Raji (cell line): ENCODE results near the gene RSPH9.
A peak's percentile ranks its signal among the peaks of the same experiment; 100 is the strongest.

Experiments used
- POLR2A ChIP-seq: IDR thresholded peaks from 2 replicates; pipeline ENCODE4 v1.6.1; 2011; ENCODE audit warnings: low read depth, low read length, control low read depth; ENCODE audit not compliant: insufficient read depth

RSPH9 gene

DNA sequence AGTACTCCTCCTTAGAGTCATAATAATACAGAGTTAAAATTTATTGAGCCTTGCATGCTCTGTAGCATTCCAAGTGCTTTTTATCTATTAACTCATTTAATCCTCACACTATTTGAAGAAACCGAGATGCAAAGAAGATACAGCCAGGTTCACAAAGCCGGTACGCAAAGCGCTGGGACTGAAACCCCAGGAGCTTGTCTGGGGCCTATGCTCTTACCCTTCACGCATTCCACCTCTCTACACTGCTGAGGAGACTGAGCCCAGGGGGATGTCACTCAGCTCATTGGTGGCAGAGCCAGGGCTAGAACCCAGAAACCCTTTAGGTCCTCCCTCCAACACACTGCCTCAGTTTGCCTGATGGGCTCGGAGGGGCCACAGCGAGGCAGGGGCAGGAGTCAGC, 62.4 kb downstream of the RSPH9 start:
- TF ChIP-seq POLR2A: no peak

DNA sequence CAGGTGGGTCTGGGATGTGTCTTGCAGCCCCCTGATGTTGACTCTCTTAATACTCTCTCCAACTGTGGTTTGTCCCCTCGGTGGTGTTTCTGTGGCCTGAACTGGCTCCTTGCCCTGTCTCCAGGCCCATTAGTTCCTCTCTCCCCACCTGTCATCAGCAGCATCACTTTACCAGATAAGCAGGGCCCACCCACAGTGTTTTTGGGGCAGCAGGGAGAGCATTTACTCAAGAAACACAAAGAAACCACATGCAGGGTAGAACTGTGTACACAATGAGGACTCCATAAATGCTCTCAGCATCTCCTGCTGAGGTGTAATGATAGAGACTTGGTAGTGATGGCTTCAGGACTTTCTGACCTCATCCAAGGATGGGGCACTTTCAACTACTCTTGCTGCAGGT, 62.9 kb downstream of the RSPH9 start:
- TF ChIP-seq POLR2A: no peak

GRCh38 chr6:43708860-43709653, 64.2 kb downstream of the RSPH9 start:
- no peak for TF ChIP-seq POLR2A

GRCh38 chr6:43709654-43710303, 64.9 kb downstream of the RSPH9 start:
- TF ChIP-seq POLR2A: no peak

DNA sequence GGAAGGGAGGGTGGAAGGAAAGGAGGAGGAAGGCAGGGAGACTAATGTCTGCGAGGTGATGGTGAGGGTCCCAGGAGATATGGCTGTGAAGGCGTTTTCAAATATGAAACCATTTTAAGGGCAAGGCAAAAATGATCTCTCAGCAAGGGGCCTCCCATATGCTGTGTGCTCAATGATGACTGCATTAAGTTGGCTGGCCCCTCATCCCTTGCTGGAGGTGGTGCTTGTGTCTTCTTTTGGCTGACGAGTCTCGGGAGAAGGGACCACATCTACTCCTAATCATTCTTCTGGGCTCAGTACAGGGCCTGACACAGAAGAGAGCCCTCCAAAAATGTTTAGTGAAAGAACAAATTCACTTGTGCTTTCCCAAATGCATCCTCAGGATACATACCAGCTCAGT, 65.7 kb downstream of the RSPH9 start:
- TF ChIP-seq POLR2A: no peak

GRCh38 chr6:43712579-43712978, 67.7 kb downstream of the RSPH9 start:
- TF ChIP-seq POLR2A: no peak

DNA sequence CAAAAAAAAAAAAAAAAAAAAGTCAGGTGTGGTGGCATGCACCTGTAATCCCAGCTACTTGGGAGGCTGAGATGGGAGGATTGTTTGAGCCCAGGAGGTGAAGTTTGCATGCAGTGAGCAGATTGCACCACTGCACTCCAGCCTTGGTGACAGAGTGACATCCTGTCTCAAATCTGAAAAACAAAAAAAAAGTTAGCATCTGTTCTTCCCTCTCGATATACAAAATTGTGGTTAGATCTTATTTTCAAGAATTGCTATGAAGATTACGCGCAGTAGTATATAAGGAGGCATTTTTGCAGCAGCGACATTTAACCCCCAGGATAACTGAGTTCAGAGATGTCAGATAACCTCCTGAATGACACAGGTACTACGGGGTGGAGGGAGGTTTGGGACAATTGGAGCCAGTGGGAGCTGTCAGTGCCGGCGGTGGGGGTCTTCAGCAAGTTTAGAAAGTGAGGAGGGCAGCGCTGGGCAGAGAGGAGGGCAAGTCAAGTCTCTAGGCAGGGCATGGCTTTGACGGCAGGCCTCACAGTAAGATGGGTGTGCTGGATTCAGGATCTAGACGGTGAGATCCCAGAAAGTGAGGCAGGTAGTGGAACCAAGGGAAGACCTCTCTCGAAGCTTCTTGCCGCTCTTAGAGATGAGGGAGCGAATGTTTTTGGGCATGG, 68.9 kb downstream of the RSPH9 start:
- TF ChIP-seq POLR2A: no peak

GRCh38 chr6:43714311-43715055, 69.6 kb downstream of the RSPH9 start:
- TF ChIP-seq POLR2A: 0 out of 2 replicates have a peak, but pooled peaks have one; percentile 14

- no peak for TF ChIP-seq POLR2A
Measured at GRCh38 chr6:43715056-43715788, 70.4 kb downstream of the RSPH9 start.

DNA sequence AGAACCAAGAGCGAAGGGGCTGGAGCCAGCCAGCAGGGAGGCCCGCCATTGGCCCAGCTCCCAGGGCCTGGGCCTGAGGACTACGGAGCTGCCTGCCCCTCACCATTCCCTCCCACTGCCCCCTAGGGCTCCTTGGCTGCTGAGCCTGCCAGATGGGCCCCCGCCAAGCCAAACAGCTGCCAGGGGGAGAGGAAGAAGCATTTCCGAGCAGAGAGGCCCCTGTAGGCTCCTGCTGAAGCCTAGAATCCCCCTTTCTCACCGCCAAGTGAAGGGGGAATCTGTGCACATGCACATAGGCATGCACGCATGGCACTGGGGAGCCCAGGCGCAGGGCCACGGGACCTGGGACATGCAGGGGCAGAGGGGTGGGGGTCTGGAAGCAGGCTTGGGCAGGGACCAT, 71.3 kb downstream of the RSPH9 start:
- TF ChIP-seq POLR2A: no peak

GRCh38 chr6:43717389-43717788, 72.6 kb downstream of the RSPH9 start:
- TF ChIP-seq POLR2A: no peak

- TF ChIP-seq POLR2A: no peak
Measured at GRCh38 chr6:43717822-43718221, 73.0 kb downstream of the RSPH9 start.

- no peak for TF ChIP-seq POLR2A
Measured at GRCh38 chr6:43718387-43719105, 73.7 kb downstream of the RSPH9 start.

DNA sequence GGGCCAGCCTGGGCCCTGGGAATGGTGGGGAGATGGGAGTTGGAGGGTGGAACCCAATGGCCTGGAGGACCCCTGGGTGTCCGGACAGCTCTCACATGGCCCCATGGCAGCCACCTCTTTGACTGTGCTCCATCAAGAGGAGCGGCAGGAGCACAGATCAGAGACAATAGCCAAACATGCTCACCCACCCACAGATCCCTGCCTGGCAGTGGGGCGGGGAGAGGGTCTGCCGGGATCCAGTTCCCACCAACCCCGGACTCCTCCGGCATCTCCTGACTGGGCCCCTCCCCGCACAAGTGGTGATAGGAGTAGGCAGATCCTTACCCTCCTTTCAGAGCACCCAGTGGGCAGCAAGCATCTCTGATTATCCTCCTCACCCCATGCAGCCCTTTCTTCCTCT, 74.7 kb downstream of the RSPH9 start:
- TF ChIP-seq POLR2A: no peak
